ENCODE measurements around the gene NT5E.
"Not testable (repeated sequence)": the region's sequence is repeated elsewhere in the genome, so short reads cannot be mapped to it uniquely, and the experiment has no call there.

Gene NT5E

DNA sequence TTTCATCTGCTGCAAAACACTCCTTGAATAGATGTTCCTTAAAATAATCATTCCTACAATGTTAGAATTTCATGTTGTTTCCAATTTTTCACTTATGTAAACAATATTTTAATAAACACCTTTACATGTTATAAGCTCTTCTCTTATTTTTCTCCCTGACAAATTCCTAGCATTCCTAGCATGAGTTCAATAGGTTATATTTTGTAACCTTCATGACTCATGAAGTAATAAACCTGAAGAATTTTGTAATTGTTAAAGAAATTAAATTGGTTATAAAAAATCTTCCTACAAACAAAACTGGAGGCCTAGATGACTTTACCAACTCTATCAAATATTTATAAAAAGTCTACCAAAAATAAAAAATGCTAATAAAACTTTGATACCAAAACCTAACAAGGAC is 66.3 kb downstream of the NT5E start:
- no peak for ATAC-seq
- peak; percentile 39 for TF ChIP-seq ISL1 (CRISPR knock-in tag; IDR thresholded peaks at IDR 0.05)
- TF ChIP-seq, protein P1, sequence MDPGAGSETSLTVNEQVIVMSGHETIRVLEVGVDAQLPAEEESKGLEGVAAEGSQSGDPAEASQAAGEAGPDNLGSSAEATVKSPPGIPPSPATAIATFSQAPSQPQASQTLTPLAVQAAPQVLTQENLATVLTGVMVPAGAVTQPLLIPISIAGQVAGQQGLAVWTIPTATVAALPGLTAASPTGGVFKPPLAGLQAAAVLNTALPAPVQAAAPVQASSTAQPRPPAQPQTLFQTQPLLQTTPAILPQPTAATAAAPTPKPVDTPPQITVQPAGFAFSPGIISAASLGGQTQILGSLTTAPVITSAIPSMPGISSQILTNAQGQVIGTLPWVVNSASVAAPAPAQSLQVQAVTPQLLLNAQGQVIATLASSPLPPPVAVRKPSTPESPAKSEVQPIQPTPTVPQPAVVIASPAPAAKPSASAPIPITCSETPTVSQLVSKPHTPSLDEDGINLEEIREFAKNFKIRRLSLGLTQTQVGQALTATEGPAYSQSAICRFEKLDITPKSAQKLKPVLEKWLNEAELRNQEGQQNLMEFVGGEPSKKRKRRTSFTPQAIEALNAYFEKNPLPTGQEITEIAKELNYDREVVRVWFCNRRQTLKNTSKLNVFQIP (CRISPR knock-in tag; IDR thresholded peaks at IDR 0.05; ENCODE audit: borderline replicate concordance, low read depth) = no peak

DNA sequence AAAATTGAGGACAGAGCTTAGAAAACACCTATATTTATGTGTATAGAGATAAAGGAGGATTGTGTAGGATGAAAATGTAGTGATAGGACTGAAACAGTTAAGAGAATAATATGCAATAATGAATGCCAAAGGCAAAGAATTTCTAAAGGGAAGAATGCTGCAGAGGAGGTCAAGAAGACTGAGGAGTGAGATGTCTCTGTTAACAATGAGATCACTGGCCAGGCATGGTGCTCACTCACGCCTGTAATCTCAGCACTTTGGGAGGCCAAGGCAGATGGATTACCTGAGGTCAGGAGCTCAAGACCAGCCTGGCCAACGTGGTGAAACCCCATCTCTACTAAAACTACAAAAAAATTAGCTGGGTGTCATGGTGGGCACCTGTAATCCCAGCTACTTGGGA is 74.4 kb downstream of the NT5E start:
- not testable (repeated sequence) for ATAC-seq

DNA sequence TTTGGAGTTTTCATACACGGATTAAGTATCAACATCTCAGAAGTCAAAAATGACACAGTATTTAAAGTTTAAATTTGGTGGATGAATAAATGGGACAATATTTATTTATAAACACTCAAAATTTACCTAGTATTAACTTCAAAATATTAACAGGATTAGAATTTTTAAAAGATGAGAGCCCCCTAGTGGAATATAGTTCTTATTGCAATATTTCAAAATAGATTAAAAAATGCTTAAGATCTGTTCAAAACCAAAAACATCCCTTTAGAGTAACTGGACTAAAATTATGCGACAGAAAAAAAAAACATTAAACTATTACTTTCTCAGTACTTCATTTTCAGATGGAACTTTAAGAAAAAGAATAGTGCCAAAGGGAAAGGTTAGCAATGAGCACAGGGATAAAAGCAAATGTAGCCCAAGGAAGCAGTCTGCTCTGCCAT is 87.2 kb downstream of the NT5E start:
- TF ChIP-seq ZFP30 (CRISPR knock-in tag; IDR thresholded peaks at IDR 0.05) (no peak), OSR1 (CRISPR knock-in tag; IDR thresholded peaks at IDR 0.05) (no peak), GLIS3 (CRISPR knock-in tag; IDR thresholded peaks at IDR 0.05) (no peak), ZFP3 (CRISPR knock-in tag; IDR thresholded peaks at IDR 0.05) (no peak), TCF4 (CRISPR knock-in tag; IDR thresholded peaks at IDR 0.05; ENCODE audit: borderline replicate concordance) (no peak), TOX (CRISPR knock-in tag; IDR thresholded peaks at IDR 0.05; ENCODE audit: borderline replicate concordance) (no peak), ARNTL (CRISPR knock-in tag; IDR thresholded peaks at IDR 0.05; ENCODE audit: borderline replicate concordance, low read depth) (no peak), ISL1 (CRISPR knock-in tag; IDR thresholded peaks at IDR 0.05) (no peak), PPARA (CRISPR knock-in tag; IDR thresholded peaks at IDR 0.05; ENCODE audit: borderline replicate concordance) (no peak), ZNF565 (CRISPR knock-in tag; conservative IDR thresholded peaks at IDR 0.05; ENCODE audit: low read depth) (no peak), ESRRG (CRISPR knock-in tag; IDR thresholded peaks at IDR 0.05) (no peak), ZNF8 (CRISPR knock-in tag; IDR thresholded peaks at IDR 0.05) (no peak)
- TF ChIP-seq, protein P2, sequence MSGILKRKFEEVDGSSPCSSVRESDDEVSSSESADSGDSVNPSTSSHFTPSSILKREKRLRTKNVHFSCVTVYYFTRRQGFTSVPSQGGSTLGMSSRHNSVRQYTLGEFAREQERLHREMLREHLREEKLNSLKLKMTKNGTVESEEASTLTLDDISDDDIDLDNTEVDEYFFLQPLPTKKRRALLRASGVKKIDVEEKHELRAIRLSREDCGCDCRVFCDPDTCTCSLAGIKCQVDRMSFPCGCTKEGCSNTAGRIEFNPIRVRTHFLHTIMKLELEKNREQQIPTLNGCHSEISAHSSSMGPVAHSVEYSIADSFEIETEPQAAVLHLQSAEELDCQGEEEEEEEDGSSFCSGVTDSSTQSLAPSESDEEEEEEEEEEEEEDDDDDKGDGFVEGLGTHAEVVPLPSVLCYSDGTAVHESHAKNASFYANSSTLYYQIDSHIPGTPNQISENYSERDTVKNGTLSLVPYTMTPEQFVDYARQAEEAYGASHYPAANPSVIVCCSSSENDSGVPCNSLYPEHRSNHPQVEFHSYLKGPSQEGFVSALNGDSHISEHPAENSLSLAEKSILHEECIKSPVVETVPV (CRISPR knock-in tag; IDR thresholded peaks at IDR 0.05) = no peak
- TF ChIP-seq, protein P3, sequence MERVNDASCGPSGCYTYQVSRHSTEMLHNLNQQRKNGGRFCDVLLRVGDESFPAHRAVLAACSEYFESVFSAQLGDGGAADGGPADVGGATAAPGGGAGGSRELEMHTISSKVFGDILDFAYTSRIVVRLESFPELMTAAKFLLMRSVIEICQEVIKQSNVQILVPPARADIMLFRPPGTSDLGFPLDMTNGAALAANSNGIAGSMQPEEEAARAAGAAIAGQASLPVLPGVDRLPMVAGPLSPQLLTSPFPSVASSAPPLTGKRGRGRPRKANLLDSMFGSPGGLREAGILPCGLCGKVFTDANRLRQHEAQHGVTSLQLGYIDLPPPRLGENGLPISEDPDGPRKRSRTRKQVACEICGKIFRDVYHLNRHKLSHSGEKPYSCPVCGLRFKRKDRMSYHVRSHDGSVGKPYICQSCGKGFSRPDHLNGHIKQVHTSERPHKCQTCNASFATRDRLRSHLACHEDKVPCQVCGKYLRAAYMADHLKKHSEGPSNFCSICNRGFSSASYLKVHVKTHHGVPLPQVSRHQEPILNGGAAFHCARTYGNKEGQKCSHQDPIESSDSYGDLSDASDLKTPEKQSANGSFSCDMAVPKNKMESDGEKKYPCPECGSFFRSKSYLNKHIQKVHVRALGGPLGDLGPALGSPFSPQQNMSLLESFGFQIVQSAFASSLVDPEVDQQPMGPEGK (CRISPR knock-in tag; IDR thresholded peaks at IDR 0.05; ENCODE audit: borderline replicate concordance) = no peak
- TF ChIP-seq, protein P1 (CRISPR knock-in tag; IDR thresholded peaks at IDR 0.05; ENCODE audit: borderline replicate concordance, low read depth) = no peak
- TF ChIP-seq, protein P4, sequence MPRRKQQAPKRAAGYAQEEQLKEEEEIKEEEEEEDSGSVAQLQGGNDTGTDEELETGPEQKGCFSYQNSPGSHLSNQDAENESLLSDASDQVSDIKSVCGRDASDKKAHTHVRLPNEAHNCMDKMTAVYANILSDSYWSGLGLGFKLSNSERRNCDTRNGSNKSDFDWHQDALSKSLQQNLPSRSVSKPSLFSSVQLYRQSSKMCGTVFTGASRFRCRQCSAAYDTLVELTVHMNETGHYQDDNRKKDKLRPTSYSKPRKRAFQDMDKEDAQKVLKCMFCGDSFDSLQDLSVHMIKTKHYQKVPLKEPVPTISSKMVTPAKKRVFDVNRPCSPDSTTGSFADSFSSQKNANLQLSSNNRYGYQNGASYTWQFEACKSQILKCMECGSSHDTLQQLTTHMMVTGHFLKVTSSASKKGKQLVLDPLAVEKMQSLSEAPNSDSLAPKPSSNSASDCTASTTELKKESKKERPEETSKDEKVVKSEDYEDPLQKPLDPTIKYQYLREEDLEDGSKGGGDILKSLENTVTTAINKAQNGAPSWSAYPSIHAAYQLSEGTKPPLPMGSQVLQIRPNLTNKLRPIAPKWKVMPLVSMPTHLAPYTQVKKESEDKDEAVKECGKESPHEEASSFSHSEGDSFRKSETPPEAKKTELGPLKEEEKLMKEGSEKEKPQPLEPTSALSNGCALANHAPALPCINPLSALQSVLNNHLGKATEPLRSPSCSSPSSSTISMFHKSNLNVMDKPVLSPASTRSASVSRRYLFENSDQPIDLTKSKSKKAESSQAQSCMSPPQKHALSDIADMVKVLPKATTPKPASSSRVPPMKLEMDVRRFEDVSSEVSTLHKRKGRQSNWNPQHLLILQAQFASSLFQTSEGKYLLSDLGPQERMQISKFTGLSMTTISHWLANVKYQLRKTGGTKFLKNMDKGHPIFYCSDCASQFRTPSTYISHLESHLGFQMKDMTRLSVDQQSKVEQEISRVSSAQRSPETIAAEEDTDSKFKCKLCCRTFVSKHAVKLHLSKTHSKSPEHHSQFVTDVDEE (CRISPR knock-in tag; IDR thresholded peaks at IDR 0.05) = no peak
- no peak for ATAC-seq

DNA sequence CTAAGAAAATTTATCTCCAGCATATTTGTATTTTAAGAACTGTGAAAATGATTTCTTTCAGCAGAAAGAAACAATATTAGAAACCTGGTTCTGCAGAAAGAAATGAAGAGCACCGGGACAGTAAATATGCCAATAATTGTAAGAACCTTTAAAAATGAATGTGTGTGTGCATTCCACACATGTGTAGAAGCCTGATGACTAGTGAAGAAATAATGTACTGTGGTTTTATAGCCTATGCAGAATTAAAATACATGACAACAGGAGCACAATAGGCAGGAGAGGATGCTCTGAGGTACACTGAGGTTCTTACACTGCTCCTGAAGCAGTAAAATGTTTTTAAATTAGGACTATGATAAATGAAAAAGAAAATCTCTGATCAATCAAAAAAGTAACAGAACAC is 94.9 kb downstream of the NT5E start:
- ATAC-seq = 0 out of 3 replicates have a peak, but pooled peaks have one; percentile 26
- TF ChIP-seq BACH2 (CRISPR knock-in tag; IDR thresholded peaks at IDR 0.05; ENCODE audit: borderline replicate concordance) (no peak), ZNF565 (CRISPR knock-in tag; conservative IDR thresholded peaks at IDR 0.05; ENCODE audit: low read depth) (no peak), ISL1 (CRISPR knock-in tag; IDR thresholded peaks at IDR 0.05) (no peak), CSDC2 (CRISPR knock-in tag; IDR thresholded peaks at IDR 0.05) (no peak), RARB (CRISPR knock-in tag; IDR thresholded peaks at IDR 0.05) (no peak), ZFP3 (CRISPR knock-in tag; IDR thresholded peaks at IDR 0.05) (no peak), TOX (CRISPR knock-in tag; IDR thresholded peaks at IDR 0.05; ENCODE audit: borderline replicate concordance) (no peak)
- TF ChIP-seq, protein P5, sequence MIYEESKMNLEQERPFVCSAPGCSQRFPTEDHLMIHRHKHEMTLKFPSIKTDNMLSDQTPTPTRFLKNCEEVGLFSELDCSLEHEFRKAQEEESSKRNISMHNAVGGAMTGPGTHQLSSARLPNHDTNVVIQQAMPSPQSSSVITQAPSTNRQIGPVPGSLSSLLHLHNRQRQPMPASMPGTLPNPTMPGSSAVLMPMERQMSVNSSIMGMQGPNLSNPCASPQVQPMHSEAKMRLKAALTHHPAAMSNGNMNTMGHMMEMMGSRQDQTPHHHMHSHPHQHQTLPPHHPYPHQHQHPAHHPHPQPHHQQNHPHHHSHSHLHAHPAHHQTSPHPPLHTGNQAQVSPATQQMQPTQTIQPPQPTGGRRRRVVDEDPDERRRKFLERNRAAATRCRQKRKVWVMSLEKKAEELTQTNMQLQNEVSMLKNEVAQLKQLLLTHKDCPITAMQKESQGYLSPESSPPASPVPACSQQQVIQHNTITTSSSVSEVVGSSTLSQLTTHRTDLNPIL (CRISPR knock-in tag; IDR thresholded peaks at IDR 0.05; ENCODE audit: low read depth) = no peak
- TF ChIP-seq, protein P4 (CRISPR knock-in tag; IDR thresholded peaks at IDR 0.05) = no peak
- TF ChIP-seq, protein P1 (CRISPR knock-in tag; IDR thresholded peaks at IDR 0.05; ENCODE audit: borderline replicate concordance, low read depth) = no peak
